CD4-positive, alpha-beta memory T cell (primary cell): ENCODE measurements around the gene USP53. TPM values are rescaled to one million over a fixed set of nuclear protein-coding genes. Genes with fewer than 3 reads are reported as not detected.

ENCODE experiments used
- CTCF ChIA-PET: fragments of 350-600 bp; sonication (Branson Sonifier 250); formaldehyde crosslinking; loops from one replicate; lab custom pipeline; 2021; ENCODE audit warnings: inconsistent platforms; ENCODE audit not compliant: partially characterized antibody; lab: Charles Lee
- POLR2A ChIA-PET: fragments of 350-600 bp; sonication (Branson Sonifier 250); formaldehyde crosslinking; loops from one replicate; lab custom pipeline; 2021; ENCODE audit not compliant: partially characterized antibody; lab: Charles Lee
- DNase-seq, 5 donors: peaks; one replicate each; pipeline versions ENCODE4 v3.0.0 to v3.0.0-alpha.2; 2020 to 2022; ENCODE audit warnings: mixed read lengths in 1 of 5
- H3K27ac ChIP-seq: one replicate; pipeline ENCODE4 v1.7.0; 2013; ENCODE audit warnings: low read depth, low read length
- H3K27me3 ChIP-seq: 2 replicates; pipeline ENCODE4 v1.7.0; 2013; ENCODE audit warnings: mild to moderate bottlenecking, low read length, moderate library complexity; ENCODE audit not compliant: insufficient read depth
- H3K36me3 ChIP-seq: 2 replicates; pipeline ENCODE4 v1.7.0; 2013; ENCODE audit warnings: mild to moderate bottlenecking, low read length, moderate library complexity; ENCODE audit not compliant: insufficient read depth
- H3K4me1 ChIP-seq: 2 replicates; pipeline ENCODE4 v1.7.0; 2013; ENCODE audit warnings: mild to moderate bottlenecking, low read length, moderate library complexity; ENCODE audit not compliant: insufficient read depth
- H3K4me3 ChIP-seq, 2 donors: one replicate each; pipeline ENCODE4 v1.7.0; 2013; ENCODE audit warnings: low read length in 2 of 2, mild to moderate bottlenecking in 1 of 2
- H3K9me3 ChIP-seq, 2 donors: one replicate each; pipeline ENCODE4 v1.7.0; 2013; ENCODE audit warnings: low read length in 2 of 2, control low read depth in 1 of 2; ENCODE audit not compliant: control insufficient read depth in 1 of 2
- H3K27ac Mint-ChIP-seq, 7 donors: one replicate each; pipeline ENCODE4 v1.8.0; 2020 to 2021; ENCODE audit warnings: mixed read lengths in 7 of 7, mild to moderate bottlenecking in 6 of 7, inconsistent platforms in 3 of 7, moderate library complexity in 3 of 7
- H3K27me3 Mint-ChIP-seq, 2 donors: one replicate each; pipeline ENCODE4 v1.8.0; 2020 to 2021; ENCODE audit warnings: mixed read lengths in 2 of 2
- H3K36me3 Mint-ChIP-seq, 2 donors: one replicate each; pipeline ENCODE4 v1.8.0; 2020 to 2021; ENCODE audit warnings: mixed read lengths in 2 of 2, inconsistent platforms in 1 of 2, mild to moderate bottlenecking in 1 of 2
- H3K4me1 Mint-ChIP-seq, 4 donors: one replicate each; pipeline ENCODE4 v1.8.0; 2020 to 2021; ENCODE audit warnings: mixed read lengths in 4 of 4, mild to moderate bottlenecking in 1 of 4
- H3K4me3 Mint-ChIP-seq, 8 donors: one replicate each; pipeline ENCODE4 v1.8.0; 2020 to 2021; ENCODE audit warnings: mixed read lengths in 8 of 8, mild to moderate bottlenecking in 7 of 8, moderate library complexity in 6 of 8, inconsistent platforms in 3 of 8
- H3K9me3 Mint-ChIP-seq, 8 donors: one replicate each; pipeline ENCODE4 v1.8.0; 2020 to 2021; ENCODE audit warnings: mixed read lengths in 8 of 8, mild to moderate bottlenecking in 5 of 8, inconsistent platforms in 3 of 8, moderate library complexity in 1 of 8
- intact Hi-C: fragments of 100-400 bp; cut with micrococcal nuclease; formaldehyde crosslinking; loops from one replicate; pipeline ENCODE4 v1.15.1; 2023
- polyA plus RNA-seq, 2 donors: library from polyadenylated mRNA; unstranded; fragments of 300-500 nt; fragmentation: Illumina TruSeq; gene quantifications; one replicate each; pipeline ENCODE4 v1.2.3, GENCODE V29; 2021
- total RNA-seq, 2 experiments: library from RNA; stranded (reverse); gene quantifications; one replicate each; pipeline ENCODE4 v1.2.3, GENCODE V29; 2021

Gene USP53
- total and polyA plus RNA-seq, 4 experiments from 2014 or later = 5.3 to 28.9 (median 21.4) TPM

DNA sequence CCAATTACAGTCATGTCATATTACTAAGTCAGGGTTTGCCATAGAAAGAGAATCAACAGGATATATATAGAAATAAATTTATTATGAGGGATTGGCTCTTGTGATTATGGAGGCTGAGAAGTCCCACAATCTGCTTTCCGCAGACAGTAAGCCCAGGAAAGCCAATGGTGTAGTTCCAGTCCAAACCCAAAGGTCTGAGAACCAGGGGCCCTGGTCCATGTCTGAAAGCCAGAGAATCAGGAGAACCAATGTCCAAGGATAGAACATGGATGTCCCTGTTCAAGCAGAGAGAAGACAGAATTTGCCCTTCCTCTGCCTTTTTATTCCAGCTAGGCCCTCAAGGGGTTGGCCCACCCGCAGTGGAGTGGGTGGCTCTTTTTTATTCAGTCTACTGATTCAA is 83.8 kb downstream of the USP53 start:
- peak overlapping the region in 3 of 7 donors; percentile 16 to 35 (median 26) for H3K27ac Mint-ChIP-seq
- intact Hi-C loops = no loop called here
- DNase-seq = no peak
- Histone ChIP-seq H3K27ac (no peak overlapping the region), H3K4me1 (peaks cover 27% of the 10 kb centered on the region), H3K36me3 (peaks cover 7% of the 10 kb centered on the region), H3K9me3 (no peaks in the 10 kb centered on the region), H3K4me3 (no peak overlapping the region), H3K27me3 (no peaks in the 10 kb centered on the region)
- H3K4me3 Mint-ChIP-seq = peak overlapping the region in 1 of 8 donors; percentile 0
- H3K4me1 Mint-ChIP-seq = peaks cover 24 to 42% (median 33%) of the 10 kb centered on the region in 4 donors
- ChIA-PET CTCF (interaction anchor here (1.3 to 4.8 kb wide), 2 partner anchors 254 kb away, joined by 5 to 34 read pairs; no protein-coding TSS in a partner anchor), POLR2A (interaction anchor here (1.1 kb wide), 1 partner anchor 84 kb away, joined by 3 read pairs; the partner anchor contains the start of gene USP53)
- no peaks in the 10 kb centered on the region for H3K27me3 Mint-ChIP-seq
- peaks cover 0 to 2% (median 0%) of the 10 kb centered on the region in 8 donors for H3K9me3 Mint-ChIP-seq
- peaks cover 27 to 39% of the 10 kb centered on the region in 2 donors for H3K36me3 Mint-ChIP-seq

DNA sequence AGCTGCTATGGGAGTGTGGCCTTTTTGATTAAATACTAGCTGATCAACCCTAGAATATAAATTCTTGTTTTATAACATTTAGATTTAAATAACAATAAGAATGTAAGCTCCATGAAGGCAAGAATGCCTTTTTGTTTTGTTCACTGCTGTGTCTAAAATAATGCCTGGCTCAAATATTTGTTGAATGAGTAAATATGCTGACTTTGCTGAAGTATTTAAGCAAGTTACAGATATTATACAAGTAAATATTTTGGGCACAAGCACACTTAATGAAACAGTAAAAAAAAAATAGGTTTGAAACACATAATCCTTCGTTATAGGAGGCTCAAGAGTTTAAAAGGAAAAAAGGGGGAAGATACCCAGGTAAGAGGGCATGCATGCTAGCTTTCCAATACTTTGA is 85.3 kb downstream of the USP53 start:
- intact Hi-C loops = no loop called here
- Mint-ChIP-seq H3K9me3 (peaks cover 0 to 2% (median 0%) of the 10 kb centered on the region in 8 donors), H3K27ac (peak overlapping the region in 4 of 7 donors; percentile 43 to 96 (median 69)), H3K4me3 (peak overlapping the region in 5 of 8 donors; percentile 53 to 99 (median 96)), H3K36me3 (peaks cover 19 to 32% of the 10 kb centered on the region in 2 donors), H3K27me3 (no peaks in the 10 kb centered on the region), H3K4me1 (peaks cover 24 to 42% (median 34%) of the 10 kb centered on the region in 4 donors)
- Histone ChIP-seq H3K27ac (no peak overlapping the region), H3K9me3 (no peaks in the 10 kb centered on the region), H3K4me1 (peaks cover 27% of the 10 kb centered on the region), H3K36me3 (peaks cover 2% of the 10 kb centered on the region), H3K4me3 (no peak overlapping the region), H3K27me3 (no peaks in the 10 kb centered on the region)
- ChIA-PET CTCF (interaction anchor here (1.2 to 4.8 kb wide), 3 partner anchors 11 to 256 kb away, joined by 3 to 34 read pairs (median 5); no protein-coding TSS in a partner anchor), POLR2A (interaction anchor here (0.6 to 1.0 kb wide), 3 partner anchors 30 to 157 kb away, joined by 3 to 5 read pairs (median 4); partner anchors contain the start of gene USP53)
- DNase-seq = no peak

DNA sequence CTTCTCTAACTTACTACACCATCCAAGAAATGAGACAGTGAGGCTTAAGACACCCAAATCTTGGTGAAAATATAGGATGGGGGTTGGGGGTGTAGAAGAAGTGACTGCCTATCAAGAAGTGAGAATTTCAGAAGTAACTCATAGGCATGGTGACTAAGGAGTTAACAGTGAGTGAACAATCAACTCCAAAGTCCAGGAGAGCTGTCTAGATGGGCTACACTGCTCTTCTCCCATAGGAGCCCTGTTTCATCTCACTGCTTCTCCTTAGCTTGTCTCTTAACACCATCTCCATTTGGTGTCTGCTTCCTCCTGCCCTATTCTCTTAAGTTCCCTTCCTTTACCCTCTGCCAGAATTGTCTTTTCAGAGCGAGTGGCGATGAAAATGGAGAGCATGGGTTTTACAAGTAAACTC is 86.8 kb downstream of the USP53 start:
- POLR2A ChIA-PET = interaction anchor here (0.8 to 2.4 kb wide), 13 partner anchors 8 to 1021 kb away, joined by 3 to 59 read pairs (median 5); partner anchors contain the start of genes PDE5A and USP53
- intact Hi-C loops = no loop called here
- Mint-ChIP-seq H3K4me3 (peak overlapping the region; percentile 95 to 100 (median 98)), H3K36me3 (peaks cover 18 to 28% of the 10 kb centered on the region in 2 donors), H3K4me1 (peaks cover 24 to 42% (median 34%) of the 10 kb centered on the region in 4 donors), H3K27me3 (no peaks in the 10 kb centered on the region), H3K9me3 (peaks cover 0 to 2% (median 0%) of the 10 kb centered on the region in 8 donors), H3K27ac (peak overlapping the region; percentile 96 to 100 (median 99))
- Histone ChIP-seq H3K36me3 (no peaks in the 10 kb centered on the region), H3K4me1 (peaks cover 27% of the 10 kb centered on the region), H3K27me3 (no peaks in the 10 kb centered on the region), H3K27ac (peak overlapping the region; percentile 92), H3K4me3 (peak overlapping the region; percentile 95 to 99), H3K9me3 (no peaks in the 10 kb centered on the region)
- DNase-seq = peak in 2 of 5 donors; percentile 13 to 25
- CTCF ChIA-PET = interaction anchor here (0.8 to 4.8 kb wide), 8 partner anchors 9 to 757 kb away, joined by 3 to 34 read pairs (median 6); partner anchors contain the start of gene USP53

DNA sequence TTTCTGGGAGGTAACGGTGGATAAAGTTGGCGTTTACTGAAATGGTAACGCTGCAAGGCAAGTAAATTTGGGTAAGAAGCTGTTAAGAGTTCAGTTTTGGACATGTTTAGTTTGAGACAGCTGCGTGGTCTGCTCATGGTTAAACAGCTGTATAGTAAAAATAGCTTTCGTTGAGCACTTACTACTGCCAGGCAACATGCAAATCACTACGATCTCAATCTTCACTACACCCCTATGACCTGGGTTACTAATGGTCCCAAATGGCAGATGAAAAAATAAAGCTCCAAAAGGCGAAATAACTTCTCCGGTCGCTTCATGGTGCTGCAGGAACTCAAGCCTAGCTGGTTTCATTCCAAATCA is 87.2 kb downstream of the USP53 start:
- peak overlapping the region; percentile 95 to 99 for H3K4me3 ChIP-seq
- Mint-ChIP-seq H3K4me1 (peaks cover 24 to 42% (median 34%) of the 10 kb centered on the region in 4 donors), H3K27ac (peak overlapping the region; percentile 96 to 100 (median 99)), H3K9me3 (peaks cover 0 to 2% (median 0%) of the 10 kb centered on the region in 8 donors), H3K4me3 (peak overlapping the region; percentile 95 to 100 (median 98)), H3K27me3 (no peaks in the 10 kb centered on the region), H3K36me3 (peaks cover 18 to 28% of the 10 kb centered on the region in 2 donors)
- peak overlapping the region; percentile 92 for H3K27ac ChIP-seq
- ChIA-PET CTCF (interaction anchor here (0.8 to 4.8 kb wide), 10 partner anchors 10 to 757 kb away, joined by 3 to 34 read pairs (median 4); partner anchors contain the start of genes PDE5A and USP53), POLR2A (interaction anchor here (0.8 to 2.4 kb wide), 17 partner anchors 8 to 1021 kb away, joined by 3 to 59 read pairs (median 5); partner anchors contain the start of genes METTL14, PDE5A and USP53)
- intact Hi-C loops = loop anchor here (1.0 to 2.0 kb wide), 3 partner anchors 87 to 1021 kb away; partner anchors contain the start of gene USP53
- no peaks in the 10 kb centered on the region for H3K36me3 ChIP-seq
- no peaks in the 10 kb centered on the region for H3K9me3 ChIP-seq
- H3K27me3 ChIP-seq = no peaks in the 10 kb centered on the region
- peaks cover 27% of the 10 kb centered on the region for H3K4me1 ChIP-seq
- peak in 2 of 5 donors; percentile 20 to 30 for DNase-seq

DNA sequence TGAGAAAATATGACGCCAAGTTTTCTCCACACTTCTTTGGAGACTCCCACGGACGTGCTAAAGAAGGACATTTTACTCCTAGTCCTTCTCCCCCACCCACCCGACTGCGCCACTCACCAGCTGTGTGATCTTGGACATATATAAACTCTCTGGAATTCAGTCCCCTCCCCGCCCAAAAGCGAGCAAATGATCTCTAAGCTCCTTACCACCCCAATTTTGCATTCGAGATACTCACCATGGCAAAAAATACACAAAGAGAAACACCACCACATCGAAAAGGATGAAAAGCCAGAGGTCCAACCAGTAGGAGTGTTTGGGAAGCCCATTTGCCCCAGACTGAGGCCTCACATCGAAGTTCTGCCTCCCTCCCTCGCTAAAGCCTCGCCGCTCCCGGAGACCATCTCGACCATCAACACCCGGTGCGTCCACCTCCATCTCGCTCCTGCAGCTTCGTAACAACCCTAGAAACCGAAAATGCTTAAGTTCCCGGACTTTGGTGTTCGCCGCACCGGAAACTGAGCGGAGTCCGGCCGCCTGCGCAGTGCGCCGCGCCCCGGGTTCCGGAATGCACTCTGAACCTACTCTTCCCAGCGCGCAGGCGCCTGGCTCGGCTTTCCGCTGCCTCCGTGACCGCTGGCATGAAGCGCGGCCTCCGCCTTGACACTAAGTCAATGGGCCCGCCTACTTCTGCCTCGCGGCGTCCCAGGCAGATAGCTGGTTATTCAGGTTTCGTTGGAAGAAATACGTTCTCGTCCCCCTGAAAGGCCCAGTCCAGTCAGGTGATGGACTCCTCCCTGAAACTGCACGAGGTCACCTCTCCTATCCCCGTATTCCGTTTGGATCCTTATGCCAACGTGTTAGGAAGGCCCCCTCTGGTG is 87.8 kb downstream of the USP53 start:
- H3K27ac Mint-ChIP-seq = peak overlapping the region; percentile 96 to 100 (median 99)
- peaks cover 0 to 2% (median 0%) of the 10 kb centered on the region in 8 donors for H3K9me3 Mint-ChIP-seq
- peak overlapping the region; percentile 95 to 100 (median 98) for H3K4me3 Mint-ChIP-seq
- peak; percentile 88 to 91 (median 90) for DNase-seq
- POLR2A ChIA-PET = interaction anchor here (0.8 to 2.4 kb wide), 17 partner anchors 9 to 1022 kb away, joined by 3 to 59 read pairs (median 5); partner anchors contain the start of genes METTL14, PDE5A and USP53
- H3K27ac ChIP-seq = peak overlapping the region; percentile 92
- H3K36me3 Mint-ChIP-seq = peaks cover 18 to 28% of the 10 kb centered on the region in 2 donors
- H3K27me3 Mint-ChIP-seq = no peaks in the 10 kb centered on the region
- H3K4me3 ChIP-seq = peak overlapping the region; percentile 95 to 99
- intact Hi-C loops = loop anchor here (1.0 to 2.0 kb wide), 3 partner anchors 88 to 1022 kb away; partner anchors contain the start of gene USP53
- peaks cover 24 to 42% (median 34%) of the 10 kb centered on the region in 4 donors for H3K4me1 Mint-ChIP-seq
- H3K36me3 ChIP-seq = no peaks in the 10 kb centered on the region
- H3K27me3 ChIP-seq = no peaks in the 10 kb centered on the region
- H3K9me3 ChIP-seq = no peaks in the 10 kb centered on the region
- H3K4me1 ChIP-seq = peaks cover 27% of the 10 kb centered on the region
- CTCF ChIA-PET = interaction anchor here (0.8 to 4.8 kb wide), 11 partner anchors 10 to 756 kb away, joined by 3 to 34 read pairs (median 4); partner anchors contain the start of genes PDE5A and USP53

DNA sequence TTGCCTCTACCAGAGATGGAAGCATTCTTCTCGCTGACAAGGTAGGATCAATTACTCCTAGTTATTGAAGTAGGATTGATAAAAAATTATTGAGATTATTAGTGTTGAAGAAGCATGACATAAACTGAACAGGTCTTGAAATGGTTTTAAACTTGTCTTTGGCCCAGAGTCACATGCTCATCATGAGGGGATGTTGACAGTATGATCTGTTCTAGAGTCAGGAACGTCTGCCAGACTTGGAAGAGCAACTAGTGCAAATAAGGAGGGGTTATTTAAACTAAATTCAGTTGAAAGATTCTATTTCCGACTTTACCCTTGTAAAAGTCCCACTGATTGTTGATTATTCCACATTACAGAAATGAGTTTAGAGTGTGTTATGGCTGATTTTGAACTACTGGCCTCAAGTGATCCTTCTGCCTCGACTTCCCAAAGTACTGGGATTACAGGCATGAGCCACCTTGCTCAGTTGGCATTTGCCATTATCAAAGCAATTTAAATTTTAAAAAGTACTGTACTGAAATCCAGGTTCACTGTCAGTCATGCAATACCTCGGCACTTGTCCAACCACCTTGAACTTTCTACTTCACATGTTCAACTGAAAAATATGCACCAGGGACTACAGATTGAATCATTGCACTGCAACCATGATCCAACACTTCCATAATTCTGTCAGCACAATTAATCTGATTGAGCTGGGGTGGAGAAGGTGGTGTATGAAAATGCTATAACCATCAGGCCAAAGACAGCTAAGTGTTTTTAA is 89.7 kb downstream of the USP53 start:
- Histone ChIP-seq H3K27me3 (no peaks in the 10 kb centered on the region), H3K27ac (no peak overlapping the region), H3K36me3 (no peaks in the 10 kb centered on the region), H3K4me1 (peaks cover 32% of the 10 kb centered on the region), H3K9me3 (no peaks in the 10 kb centered on the region), H3K4me3 (no peak overlapping the region)
- Mint-ChIP-seq H3K36me3 (peaks cover 7 to 20% of the 10 kb centered on the region in 2 donors), H3K27ac (peak overlapping the region in 3 of 7 donors; percentile 0 to 60 (median 49)), H3K9me3 (peaks cover 0 to 2% (median 0%) of the 10 kb centered on the region in 8 donors), H3K27me3 (no peaks in the 10 kb centered on the region), H3K4me3 (peak overlapping the region in 2 of 8 donors; percentile 6 to 50), H3K4me1 (peaks cover 29 to 45% (median 35%) of the 10 kb centered on the region in 4 donors)
- DNase-seq = no peak
- intact Hi-C loops = no loop called here
- ChIA-PET POLR2A (no interaction called here), CTCF (interaction anchor here (1.1 kb wide), 1 partner anchor 261 kb away, joined by 4 read pairs; no protein-coding TSS in a partner anchor)
